ENCODE results near the gene TCN2. TPM values are rescaled to one million over a fixed set of nuclear protein-coding genes. Genes with fewer than 3 reads are reported as not detected.

Gene TCN2
- total and polyA plus RNA-seq, 12 donors = 8.9 to 46.8 (median 14.8) TPM

- no peak overlapping the region for H3K4me3 ChIP-seq
- intact Hi-C loops (cut with DNase I) = no loop called here
- H3K27me3 ChIP-seq = no peaks in the 10 kb centered on the region
- DNase-seq = no peak
- WGBS, 2 donors = 92 to 93% methylated on average over 19 to 29 of the region's 29 CpGs
- no peak overlapping the region for H3K27ac ChIP-seq
- ATAC-seq = no peak
- no peaks in the 10 kb centered on the region for H3K36me3 ChIP-seq
- TF ChIP-seq CTCF (IDR thresholded peaks at IDR 0.05) = no peak
- H3K9me3 ChIP-seq = no peaks in the 10 kb centered on the region
- H3K4me1 ChIP-seq = peaks cover 0 to 5% (median 4%) of the 10 kb centered on the region in 9 donors
Observed at GRCh38 chr22:30596886-30597285, 10.1 kb upstream of the TCN2 start.

- WGBS, 2 donors = 92% methylated on average over 3 of the region's 3 CpGs
- Histone ChIP-seq H3K36me3 (peaks cover 0 to 1% (median 0%) of the 10 kb centered on the region in 9 donors), H3K4me1 (peaks cover 0 to under 1% (median 0%) of the 10 kb centered on the region in 9 donors), H3K27ac (no peak overlapping the region), H3K27me3 (no peaks in the 10 kb centered on the region), H3K4me3 (no peak overlapping the region), H3K9me3 (no peaks in the 10 kb centered on the region)
- TF ChIP-seq CTCF (IDR thresholded peaks at IDR 0.05) = no peak
- no peak for ATAC-seq
- DNase-seq = no peak
- intact Hi-C loops (cut with DNase I) = no loop called here
Observed at GRCh38 chr22:30598986-30599385, 8.0 kb upstream of the TCN2 start.

- ATAC-seq (no peak), DNase-seq (no peak)
- H3K27me3 ChIP-seq = no peaks in the 10 kb centered on the region
- no peak overlapping the region for H3K27ac ChIP-seq
- no peak overlapping the region for H3K4me3 ChIP-seq
- H3K36me3 ChIP-seq = peaks cover 0 to 8% (median 0%) of the 10 kb centered on the region in 9 donors
- 51 to 53% methylated on average over 3 of the region's 3 CpGs for WGBS, 2 donors
- H3K9me3 ChIP-seq = no peaks in the 10 kb centered on the region
- intact Hi-C loops (cut with DNase I) = no loop called here
- no peak for TF ChIP-seq CTCF (IDR thresholded peaks at IDR 0.05)
- peaks cover 0 to 15% (median 7%) of the 10 kb centered on the region in 9 donors for H3K4me1 ChIP-seq
Observed at GRCh38 chr22:30600921-30601320, 6.1 kb upstream of the TCN2 start.

GRCh38 chr22:30601464-30601863 lies 5.5 kb upstream of the TCN2 start:
- DNase-seq = no peak
- 87 to 94% methylated on average over 5 of the region's 5 CpGs for WGBS, 2 donors

More at GRCh38 chr22:30601464-30601863, 5.5 kb upstream of the TCN2 start:
- intact Hi-C loops (cut with DNase I) = no loop called here
- no peak for ATAC-seq
- peaks cover 0 to 20% (median 11%) of the 10 kb centered on the region in 9 donors for H3K4me1 ChIP-seq
- peaks cover 0 to 8% (median 0%) of the 10 kb centered on the region in 9 donors for H3K36me3 ChIP-seq
- no peak for TF ChIP-seq CTCF (IDR thresholded peaks at IDR 0.05)
- H3K27me3 ChIP-seq = no peaks in the 10 kb centered on the region
- no peaks in the 10 kb centered on the region for H3K9me3 ChIP-seq
- H3K4me3 ChIP-seq = no peak overlapping the region
- H3K27ac ChIP-seq = no peak overlapping the region
